CD4-positive, alpha-beta T cell treated with Interleukin-17A for 1 hour (primary cell): ENCODE data around the gene CHAF1B.

Experiments used
- DNase-seq: peaks from one replicate; pipeline ENCODE4 v3.0.0-alpha.2; 2020

Gene CHAF1B

DNA sequence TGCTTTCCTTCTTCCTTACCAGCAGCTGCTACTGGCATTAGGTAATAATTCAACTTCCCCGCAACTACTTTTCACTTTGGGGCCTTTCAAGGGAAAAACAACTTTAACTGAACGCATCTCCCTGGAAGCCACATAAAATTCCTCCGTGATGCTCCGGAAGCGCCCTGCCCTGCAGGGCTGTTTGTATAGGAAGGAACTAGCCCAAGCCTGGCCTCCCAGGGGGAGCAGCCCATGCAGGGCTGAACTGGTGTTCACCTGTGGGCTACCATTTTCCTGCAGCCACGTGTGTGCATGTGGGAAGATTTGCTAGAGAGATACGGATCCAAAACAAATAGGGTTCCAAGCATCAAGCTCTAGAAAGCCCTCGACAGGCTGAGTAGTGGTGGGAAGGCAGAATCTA is 80.3 kb downstream of the CHAF1B start:
- no peak for DNase-seq

DNA sequence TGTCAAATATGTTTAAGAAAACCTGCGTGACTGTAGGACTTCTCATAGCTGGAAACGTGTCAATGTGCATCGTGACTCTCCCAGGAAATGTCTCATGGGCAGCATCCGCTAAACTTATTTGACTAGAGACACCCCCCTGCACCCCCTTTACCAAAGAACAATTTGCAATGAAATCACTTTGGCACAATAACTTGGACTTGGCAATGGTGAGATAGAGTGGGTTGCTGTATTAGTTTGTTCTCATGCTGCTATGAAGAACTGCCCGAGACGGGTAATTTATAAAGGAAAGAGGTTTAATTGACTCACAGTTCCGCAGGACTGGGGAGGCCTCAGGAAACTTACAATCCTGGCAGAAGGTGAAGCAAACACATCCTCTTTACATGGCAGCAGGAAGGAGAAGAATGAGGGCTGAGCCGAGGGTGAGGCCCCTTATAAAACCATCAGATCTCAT is 80.9 kb downstream of the CHAF1B start:
- no peak for DNase-seq
